ENCODE measurements around the gene ZNF865. TPM values are rescaled to one million over a fixed set of nuclear protein-coding genes. Genes with fewer than 3 reads are reported as not detected.

Gene ZNF865
- total RNA-seq, 1 experiment from 2014 or later = 13.2 TPM

GRCh38 chr19:55638864-55639359 lies 33.5 kb downstream of the ZNF865 start:
- Mint-ChIP-seq H3K4me3 (ENCODE audit: unreplicated experiment) (peak overlapping the region; percentile 48), H3K4me1 (ENCODE audit: low read depth, unreplicated experiment) (peaks cover 52% of the 10 kb centered on the region), H3K27ac (ENCODE audit: unreplicated experiment) (peak overlapping the region; percentile 94), H3K36me3 (ENCODE audit: insufficient read depth, unreplicated experiment) (peaks cover 87% of the 10 kb centered on the region), H3K9me3 (ENCODE audit: unreplicated experiment) (no peaks in the 10 kb centered on the region), H3K27me3 (ENCODE audit: insufficient read depth, unreplicated experiment) (no peaks in the 10 kb centered on the region)
- H3K4me1 ChIP-seq = peaks cover 16% of the 10 kb centered on the region
- TF ChIP-seq CTCF (IDR thresholded peaks at IDR 0.05; ENCODE audit: insufficient read depth in 1 of 2, low read depth in 1 of 2, low read length in 1 of 2, severe bottlenecking in 1 of 2, unreplicated experiment in 1 of 2) = peak; percentile 60 to 69
- 0 out of 2 replicates have a peak, but pooled peaks cover 2% of the 10 kb centered on the region for H3K36me3 ChIP-seq (ENCODE audit: control insufficient read depth, insufficient read depth, low read length)
- intact Hi-C loops (cut with micrococcal nuclease; ENCODE audit: unreplicated experiment) = loop anchor here (10.0 kb wide), 1 partner anchor 254 kb away; the partner anchor contains the start of genes RPL28 and TMEM238
- H3K4me3 ChIP-seq (ENCODE audit: low read depth, low read length) = no peak overlapping the region
- no peaks in the 10 kb centered on the region for H3K9me3 ChIP-seq
- no TSS peak for BruUV-seq (replicated peaks)
- ChIA-PET POLR2A (interaction anchor here (0.6 kb wide), 1 partner anchor 175 kb away, joined by 3 read pairs; no protein-coding TSS in a partner anchor), CTCF (interaction anchor here (0.7 to 0.9 kb wide), 3 partner anchors 15 to 220 kb away, joined by 4 to 7 read pairs (median 5); partner anchors contain the start of gene ZNF784)
- DNase-seq = peak; percentile 78
- no peaks in the 10 kb centered on the region for H3K27me3 ChIP-seq (replicated peaks; ENCODE audit: control insufficient read depth, insufficient read depth, low read length)

GRCh38 chr19:55640043-55640576 lies 34.7 kb downstream of the ZNF865 start:
- intact Hi-C loops (cut with micrococcal nuclease; ENCODE audit: unreplicated experiment) = loop anchor here (1.0 to 2.0 kb wide), 2 partner anchors 8 to 15 kb away; partner anchors contain the start of gene U2AF2
- no peaks in the 10 kb centered on the region for H3K9me3 ChIP-seq
- H3K9me3 Mint-ChIP-seq (ENCODE audit: unreplicated experiment) = no peaks in the 10 kb centered on the region
- POLR2A ChIA-PET = interaction anchor here (0.6 to 1.0 kb wide), 6 partner anchors 9 to 494 kb away, joined by 3 to 5 read pairs (median 4); partner anchors contain the start of genes FIZ1, ISOC2, U2AF2 and ZNF784
- BruUV-seq (replicated peaks) = TSS peak; percentile 38
- 0 out of 2 replicates have a peak, but pooled peaks cover 2% of the 10 kb centered on the region for H3K36me3 ChIP-seq (ENCODE audit: control insufficient read depth, insufficient read depth, low read length)
- H3K4me3 Mint-ChIP-seq (ENCODE audit: unreplicated experiment) = peak overlapping the region; percentile 86
- H3K27me3 ChIP-seq (replicated peaks; ENCODE audit: control insufficient read depth, insufficient read depth, low read length) = no peaks in the 10 kb centered on the region
- peak overlapping the region; percentile 94 for H3K27ac Mint-ChIP-seq (ENCODE audit: unreplicated experiment)
- CTCF ChIA-PET = interaction anchor here (0.6 to 1.0 kb wide), 12 partner anchors 9 to 560 kb away, joined by 3 to 21 read pairs (median 4); partner anchors contain the start of genes ISOC2, U2AF2 and ZNF784
- peaks cover 54% of the 10 kb centered on the region for H3K4me1 Mint-ChIP-seq (ENCODE audit: low read depth, unreplicated experiment)
- no peaks in the 10 kb centered on the region for H3K27me3 Mint-ChIP-seq (ENCODE audit: insufficient read depth, unreplicated experiment)
- peak; percentile 89 to 93 for DNase-seq
- peaks cover 16% of the 10 kb centered on the region for H3K4me1 ChIP-seq
- peak overlapping the region; percentile 84 for H3K4me3 ChIP-seq (ENCODE audit: low read depth, low read length)
- H3K36me3 Mint-ChIP-seq (ENCODE audit: insufficient read depth, unreplicated experiment) = peaks cover 92% of the 10 kb centered on the region
- TF ChIP-seq CTCF (IDR thresholded peaks at IDR 0.05; ENCODE audit: insufficient read depth in 1 of 2, low read depth in 1 of 2, low read length in 1 of 2, severe bottlenecking in 1 of 2, unreplicated experiment in 1 of 2) = peak; percentile 54 to 88
